ENCODE results near the gene UBE2L3. TPM values are rescaled to one million over a fixed set of nuclear protein-coding genes. Genes with fewer than 3 reads are reported as not detected.
"Not testable (repeated sequence)": the region's sequence is repeated elsewhere in the genome, so short reads cannot be mapped to it uniquely, and the experiment has no call there.

UBE2L3 gene
- polyA plus RNA-seq, 12 donors: 36.3 to 47.9 (median 42.0) TPM; not detected in 1

DNA sequence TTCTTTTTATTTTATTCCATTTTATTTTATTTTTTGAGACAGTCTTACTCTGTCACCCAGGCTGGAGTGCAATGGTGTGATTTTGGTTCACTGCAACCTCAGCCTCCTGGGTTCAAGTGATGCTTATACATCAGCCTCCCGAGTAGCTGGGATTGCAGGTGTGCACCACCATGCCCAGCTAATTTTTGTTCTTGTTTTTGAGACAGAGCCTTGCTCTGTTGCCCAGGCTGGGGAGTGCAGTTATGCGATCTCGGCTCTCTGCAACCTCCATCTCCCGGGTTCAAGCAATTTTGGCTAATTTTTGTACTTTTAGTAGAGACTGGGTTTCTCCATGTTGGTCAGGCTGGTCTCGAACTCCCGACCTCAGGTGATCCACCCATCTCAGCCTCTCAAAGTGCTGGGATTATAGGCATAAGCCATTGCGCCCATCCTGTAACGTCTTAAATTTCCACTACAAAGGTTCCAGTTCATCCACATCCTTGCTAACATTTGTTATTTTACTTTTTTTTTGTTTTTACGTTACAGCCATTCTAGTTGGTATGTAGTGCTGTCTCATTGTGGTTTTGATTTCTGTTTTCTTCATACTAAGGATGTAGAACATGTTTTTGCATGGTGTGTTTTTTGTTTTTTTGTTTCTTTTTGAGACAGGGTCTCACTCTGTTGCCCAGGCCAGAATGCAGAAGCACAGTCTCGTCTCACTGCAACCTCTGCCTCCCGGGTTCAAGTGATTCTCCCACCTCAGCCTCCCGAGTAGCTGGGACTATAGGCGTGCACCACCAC lies 29.0 kb downstream of the UBE2L3 start:
- not testable (repeated sequence) for DNase-seq

GRCh38 chr22:21598302-21598701 lies 30.8 kb downstream of the UBE2L3 start:
- no peak for DNase-seq

- no peak for DNase-seq
Measured at GRCh38 chr22:21599053-21599893, 31.8 kb downstream of the UBE2L3 start.

DNA sequence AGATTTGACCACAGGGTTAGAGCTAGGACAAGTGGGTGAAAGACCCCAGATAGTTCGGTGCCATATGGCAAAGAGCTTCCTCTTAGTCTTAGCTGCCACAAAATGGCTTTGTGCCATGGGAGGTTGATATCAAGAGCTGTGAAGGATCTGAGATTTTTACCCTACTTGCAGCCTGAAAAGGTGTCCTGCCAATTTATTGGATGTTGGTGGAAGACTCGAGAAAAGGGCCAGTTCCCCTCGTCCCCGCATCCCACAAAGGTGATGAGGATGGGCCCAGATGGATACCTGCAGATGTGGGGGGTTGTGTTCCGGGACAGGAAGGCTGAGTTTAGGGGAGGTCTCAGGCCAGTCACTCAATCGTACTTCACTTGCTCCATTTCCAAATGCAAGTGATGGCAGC lies 35.1 kb downstream of the UBE2L3 start:
- DNase-seq: no peak

DNA sequence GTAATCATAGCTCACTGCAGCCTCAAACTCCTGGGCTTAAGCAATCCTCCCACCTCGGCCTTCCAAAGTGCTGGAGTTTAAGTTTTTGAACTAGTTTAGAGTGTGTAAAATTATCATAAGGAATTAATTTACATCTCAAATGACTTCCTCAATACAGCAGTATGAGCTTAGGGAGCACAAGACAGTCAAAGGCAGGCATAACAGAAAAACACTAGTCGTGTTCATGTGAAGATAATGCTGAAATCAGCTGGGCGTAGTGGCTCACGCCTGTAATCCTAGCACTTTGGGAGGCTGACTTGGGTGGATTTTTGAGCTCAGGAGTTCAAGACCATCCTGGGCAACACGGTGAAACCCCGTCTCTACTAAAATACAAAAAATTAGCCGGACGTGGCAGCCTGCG lies 36.5 kb downstream of the UBE2L3 start:
- no peak for DNase-seq

DNA sequence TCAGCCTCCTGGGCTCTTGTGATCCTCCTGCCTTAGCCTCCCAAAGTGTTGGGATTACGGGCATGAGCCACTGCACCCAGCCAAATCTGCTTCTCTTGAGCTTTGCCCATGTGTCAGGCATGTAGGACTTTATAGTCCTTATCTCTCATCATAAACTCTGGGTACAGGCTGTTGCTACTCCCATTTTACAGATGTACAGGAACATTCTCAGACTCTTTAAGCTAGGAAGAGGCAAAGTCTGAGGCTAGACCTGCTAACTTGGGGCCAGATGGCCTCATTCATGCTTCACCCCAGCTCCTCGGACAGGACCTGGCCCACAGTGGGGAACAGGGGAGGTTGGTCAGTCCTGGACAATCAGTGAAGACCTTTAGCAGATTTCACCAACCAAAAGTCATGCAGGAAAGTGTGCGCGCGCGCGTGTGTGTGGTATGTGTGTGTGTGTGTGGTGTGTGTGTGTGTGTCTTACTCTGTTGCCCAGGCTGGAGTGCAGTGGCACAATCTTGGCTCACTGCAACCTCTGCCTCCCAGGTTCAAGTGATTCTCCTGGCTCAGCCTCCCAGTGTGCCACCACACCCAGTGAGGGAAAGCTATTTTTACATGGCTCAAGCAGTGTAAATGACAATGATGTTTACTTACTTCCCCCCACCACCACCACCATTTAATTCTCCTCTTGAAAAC lies 38.5 kb downstream of the UBE2L3 start:
- DNase-seq: no peak

DNA sequence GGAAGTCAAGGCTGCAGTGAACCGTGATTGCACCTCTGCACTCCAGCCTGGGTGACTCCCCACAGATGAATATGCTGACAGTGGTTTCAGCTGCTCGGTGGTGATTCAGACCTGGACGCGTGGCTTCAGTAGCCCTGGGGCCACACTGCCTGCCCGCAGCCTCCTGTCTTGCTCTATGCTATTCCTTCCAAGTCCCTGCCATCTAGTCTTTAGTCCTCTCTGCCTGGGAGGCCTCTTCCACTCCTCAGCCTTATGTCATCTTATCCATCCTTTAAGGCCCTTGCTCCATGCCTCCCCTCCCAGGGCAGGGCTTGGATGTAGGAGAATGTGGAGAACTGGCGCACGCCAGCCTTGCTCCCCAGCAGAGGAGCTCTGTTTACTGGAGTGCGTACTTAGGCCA lies 39.3 kb downstream of the UBE2L3 start:
- no peak for DNase-seq

DNA sequence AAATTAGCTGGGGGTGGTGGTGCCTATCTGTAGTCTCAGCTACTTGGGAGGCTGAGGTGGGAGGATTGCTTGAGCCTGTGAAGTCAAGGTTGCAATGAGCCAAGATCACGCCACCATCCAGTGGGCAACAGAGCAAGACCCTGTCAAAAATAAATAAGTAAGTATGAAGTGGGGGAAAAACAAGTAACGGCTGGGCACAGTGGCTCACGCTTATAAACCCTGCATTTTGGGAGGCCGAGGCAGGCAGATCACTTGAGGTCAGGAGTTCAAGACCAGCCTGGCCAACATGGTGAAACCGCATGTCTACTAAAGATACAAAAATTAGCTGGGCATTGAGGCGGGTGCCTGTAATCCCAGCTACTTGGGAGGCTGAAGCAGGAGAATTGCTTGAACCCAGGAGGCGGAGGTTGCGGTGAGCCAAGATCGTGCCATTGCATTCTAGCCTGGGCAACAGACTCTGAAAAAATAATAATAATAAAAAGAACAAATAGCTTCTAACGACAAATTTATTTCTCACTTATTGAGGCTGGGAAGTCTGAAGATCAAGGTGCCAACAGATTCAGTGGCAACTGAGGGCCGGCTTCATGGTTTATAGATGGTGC lies 42.1 kb downstream of the UBE2L3 start:
- not testable (repeated sequence) for DNase-seq

DNA sequence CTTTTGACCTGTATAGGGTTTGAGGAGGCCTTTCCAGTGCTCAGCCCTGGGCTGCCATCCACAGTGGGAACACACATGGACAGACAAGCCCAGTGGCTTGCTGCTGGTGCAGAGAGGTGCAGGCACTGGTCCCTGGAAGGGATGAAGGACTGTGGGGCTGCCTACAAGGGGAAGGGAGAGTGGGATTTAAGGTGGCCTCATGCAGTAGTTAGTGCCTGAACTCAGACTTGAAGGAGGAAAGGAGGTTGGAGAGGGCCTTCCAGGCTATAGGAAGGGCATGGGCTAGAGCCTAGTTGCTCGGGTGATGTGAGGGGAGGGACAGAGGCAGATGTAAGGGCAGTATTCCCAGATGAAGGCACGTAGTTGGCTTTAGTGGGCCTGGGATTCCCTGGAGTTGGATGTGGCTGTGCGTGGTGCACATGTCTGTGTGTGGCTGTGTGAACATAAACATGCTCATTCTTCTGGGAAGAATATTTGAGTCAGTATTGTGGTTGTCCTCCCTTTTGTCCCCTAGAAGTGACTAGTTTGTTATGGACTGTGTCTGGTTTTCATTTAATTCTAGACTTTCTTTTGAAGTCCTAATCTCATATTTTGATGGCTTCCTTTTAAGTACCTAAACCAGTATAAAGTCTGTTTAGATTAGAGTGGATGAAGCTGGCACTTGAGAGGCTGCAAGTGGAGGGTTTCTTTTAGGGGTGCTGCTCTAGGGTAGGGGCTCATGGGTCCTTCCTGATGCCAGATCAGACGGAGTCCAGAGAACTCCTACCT lies 43.9 kb downstream of the UBE2L3 start:
- no peak for DNase-seq

DNA sequence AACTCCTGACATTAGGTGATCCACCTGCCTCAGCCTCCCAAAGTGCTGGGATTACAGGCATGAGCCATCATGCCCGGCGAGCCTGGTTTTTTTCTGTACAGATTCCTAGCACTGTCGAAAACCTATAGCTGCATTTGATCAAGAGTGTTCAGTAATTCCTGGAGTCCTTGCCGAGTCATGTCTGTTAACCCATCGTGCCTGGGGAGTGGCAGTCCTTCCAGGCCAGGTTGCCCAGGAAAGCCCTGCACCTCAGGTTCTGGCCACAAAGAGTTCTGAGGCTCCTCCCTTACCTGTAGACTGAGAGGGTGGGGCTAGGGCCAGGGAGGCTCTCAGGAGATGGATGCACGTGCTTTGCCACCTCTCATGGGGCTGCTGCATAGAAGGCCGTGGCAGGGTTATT lies 45.3 kb downstream of the UBE2L3 start:
- no peak for DNase-seq

GRCh38 chr22:21613553-21614233 lies 46.2 kb downstream of the UBE2L3 start:
- DNase-seq: no peak

DNA sequence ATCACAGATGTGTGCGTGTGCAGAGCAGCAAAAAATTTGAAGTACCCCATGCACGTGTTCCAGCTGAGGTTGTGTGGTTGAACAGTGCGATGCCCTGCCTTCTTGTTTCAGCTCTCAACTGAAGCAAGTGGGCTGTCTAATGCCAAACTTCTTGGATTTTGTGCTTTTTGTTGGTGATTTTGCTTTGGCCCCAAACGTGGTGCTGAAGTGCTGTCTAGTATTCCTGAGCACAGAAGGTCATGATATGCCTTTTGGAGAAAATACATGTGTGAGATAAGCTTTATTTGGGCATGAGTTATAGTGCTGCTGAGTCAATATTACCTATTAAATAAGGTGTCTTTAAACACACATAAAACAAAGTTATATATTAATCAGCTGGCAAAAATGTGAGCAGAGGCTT lies 48.2 kb downstream of the UBE2L3 start:
- no peak for DNase-seq

- not testable (repeated sequence) for DNase-seq
Measured at GRCh38 chr22:21617337-21617736, 49.8 kb downstream of the UBE2L3 start.

GRCh38 chr22:21621025-21621424 lies 53.5 kb downstream of the UBE2L3 start:
- no peak for DNase-seq

- no peak for DNase-seq
Measured at GRCh38 chr22:21622011-21622918, 54.8 kb downstream of the UBE2L3 start.

DNA sequence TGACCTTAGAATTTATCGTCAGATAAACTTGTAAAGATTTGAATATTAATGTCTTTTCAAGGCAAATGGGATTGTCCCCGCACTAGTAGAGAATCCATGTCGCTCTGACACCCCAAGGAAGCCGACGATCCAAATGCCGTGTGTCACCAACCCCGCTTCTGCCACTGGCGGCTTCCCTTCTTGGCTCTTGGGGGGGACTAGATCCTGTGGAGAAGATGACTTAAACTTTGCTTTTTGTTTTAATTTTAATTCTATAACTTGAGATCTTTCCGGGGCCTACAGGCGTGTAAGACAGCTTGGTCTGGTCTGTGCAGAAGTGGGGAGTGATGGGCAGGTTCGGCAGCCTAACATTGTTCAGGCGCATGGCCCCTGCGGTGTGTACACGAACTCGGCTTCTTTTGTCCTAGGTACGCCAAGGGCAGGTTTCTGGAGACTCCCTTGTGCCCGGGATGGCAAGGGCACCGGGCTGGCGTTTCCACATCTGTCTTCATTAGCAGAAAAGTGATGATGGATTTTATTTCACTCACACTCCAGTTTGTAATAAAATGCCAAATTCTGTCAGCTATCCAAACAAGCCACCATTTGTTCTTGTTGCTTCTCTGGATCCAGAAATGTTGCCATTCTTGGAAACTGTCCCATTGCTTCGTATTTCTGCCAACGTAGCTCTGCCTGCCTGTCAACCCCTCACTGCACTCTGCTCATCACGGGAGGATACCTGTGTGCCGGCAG lies 55.6 kb downstream of the UBE2L3 start:
- DNase-seq: no peak

- DNase-seq: no peak
Measured at GRCh38 chr22:21623648-21623970, 56.1 kb downstream of the UBE2L3 start.

DNA sequence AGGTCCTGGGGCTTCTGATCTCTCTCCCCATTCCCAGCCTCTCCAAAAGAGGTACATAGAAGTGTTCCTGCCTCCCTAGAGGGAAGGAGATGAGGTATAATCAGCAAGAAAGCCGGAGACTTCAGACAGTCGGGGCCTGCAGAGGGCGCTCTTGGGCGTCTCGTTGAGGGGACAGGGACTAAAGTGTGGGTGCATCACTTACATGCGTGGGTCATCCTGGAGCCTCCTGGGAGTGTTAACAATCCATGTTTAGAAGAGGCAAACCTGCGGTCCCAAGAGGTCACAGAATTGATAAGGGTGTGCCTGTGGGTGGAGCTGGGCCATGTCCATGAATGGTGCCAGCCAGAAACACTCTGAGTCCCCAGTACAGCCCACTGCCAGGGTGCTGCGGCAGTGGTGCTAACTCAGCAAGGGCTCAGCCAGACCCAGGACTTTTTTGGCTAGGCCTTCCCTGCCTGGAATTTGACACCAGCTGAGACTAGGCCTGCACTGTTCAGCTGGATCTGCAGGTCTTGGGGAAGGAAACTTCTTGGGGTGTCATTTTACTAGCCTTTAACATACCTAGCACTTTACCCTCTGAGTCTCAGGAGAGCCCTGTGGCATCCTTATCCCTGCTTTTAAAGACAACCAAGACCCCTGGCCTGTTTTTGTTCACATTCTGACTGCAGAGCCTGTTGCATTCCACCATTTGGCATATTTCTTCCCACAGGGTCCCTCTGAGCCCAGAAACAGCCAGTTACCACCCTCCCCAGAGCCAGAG lies 56.8 kb downstream of the UBE2L3 start:
- peak; percentile 45 for DNase-seq
